Measurements from ENCODE around the gene CNIH1.
A peak's percentile ranks its signal among the peaks of the same experiment; 100 is the strongest.
"Not testable (repeated sequence)": the region's sequence is repeated elsewhere in the genome, so short reads cannot be mapped to it uniquely, and the experiment has no call there.

CNIH1 gene

DNA sequence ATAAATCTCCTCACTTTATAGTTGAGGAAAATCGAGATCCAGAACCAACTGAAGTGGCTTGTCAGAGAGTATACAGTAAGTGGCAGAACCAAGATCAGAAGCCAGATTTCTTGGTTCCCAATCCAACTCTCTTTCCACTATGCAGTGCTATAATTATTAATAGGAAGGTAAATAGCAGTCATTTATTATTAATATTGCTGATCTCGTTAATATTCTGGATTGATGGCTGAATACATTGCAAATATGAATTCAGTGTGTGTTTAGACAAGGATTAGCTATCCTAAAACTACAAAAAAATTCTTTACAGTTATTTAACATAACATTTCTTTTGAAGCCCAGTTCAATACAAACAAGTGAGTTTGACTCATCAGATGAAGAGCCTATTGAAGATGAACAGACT, 41.6 kb downstream of the CNIH1 start:
- no peak for TF ChIP-seq JUND (IDR thresholded peaks at IDR 0.05; ENCODE audit: low read depth)
- DNase-seq (ENCODE audit: low read depth in 1 of 2, low spot score in 1 of 2): no peak
- in situ Hi-C loops (cut with HindIII; ENCODE audit: low pct_unique_long_range_greater_than_20kb, low sequenced_read_pairs): no loop called here

DNA sequence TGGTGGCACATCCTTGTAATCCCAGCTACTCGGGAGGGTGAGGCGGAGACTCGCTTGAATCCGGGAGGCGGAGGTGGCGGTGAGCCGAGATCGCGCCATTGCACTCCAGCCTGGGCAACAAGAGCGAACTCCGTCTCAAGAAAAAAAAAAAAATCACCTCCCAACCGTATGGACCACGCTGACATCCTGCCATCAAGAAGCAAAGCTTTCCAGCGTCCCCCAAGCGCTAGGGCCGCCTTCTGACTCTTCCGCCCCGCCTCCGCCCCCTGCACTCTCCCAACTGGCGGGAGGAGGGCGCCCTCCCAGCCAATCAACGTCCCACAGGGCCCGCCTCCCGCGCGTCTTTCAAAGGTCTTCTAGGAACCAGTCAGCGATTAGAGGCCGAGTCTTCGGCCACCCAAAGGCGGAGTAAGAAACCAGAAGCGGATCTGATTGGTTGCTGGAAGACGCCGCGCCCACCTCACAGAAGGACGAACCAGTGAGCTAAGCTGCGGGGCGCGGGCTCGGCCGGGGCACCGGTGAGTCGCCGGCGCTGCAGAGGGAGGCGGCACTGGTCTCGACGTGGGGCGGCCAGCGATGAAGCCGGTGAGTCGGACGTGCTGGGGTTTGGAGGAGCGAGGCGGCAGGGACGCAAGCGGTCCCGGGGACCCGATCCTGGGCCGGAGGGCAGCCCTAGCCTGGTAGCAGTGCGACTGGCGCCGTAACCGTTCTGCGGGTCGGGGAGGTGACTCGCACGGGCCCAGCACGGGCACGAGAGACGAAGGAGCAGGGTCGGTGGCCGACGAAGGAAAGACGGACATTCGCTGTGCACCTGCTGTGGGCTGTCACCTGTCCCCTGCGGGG, 44.5 kb downstream of the CNIH1 start, which contains the start of gene CDKN3:
TSS of gene CDKN3 (plus strand) at position 515 of the 843 bp plus-strand sequence. CDS start at position 577, 62 bp downstream.
- in situ Hi-C loops (cut with HindIII; ENCODE audit: low pct_unique_long_range_greater_than_20kb, low sequenced_read_pairs): no loop called here
- no peak for TF ChIP-seq JUND (IDR thresholded peaks at IDR 0.05; ENCODE audit: low read depth)
- DNase-seq (ENCODE audit: low read depth in 1 of 2, low spot score in 1 of 2): peak; percentile 99 to 100

DNA sequence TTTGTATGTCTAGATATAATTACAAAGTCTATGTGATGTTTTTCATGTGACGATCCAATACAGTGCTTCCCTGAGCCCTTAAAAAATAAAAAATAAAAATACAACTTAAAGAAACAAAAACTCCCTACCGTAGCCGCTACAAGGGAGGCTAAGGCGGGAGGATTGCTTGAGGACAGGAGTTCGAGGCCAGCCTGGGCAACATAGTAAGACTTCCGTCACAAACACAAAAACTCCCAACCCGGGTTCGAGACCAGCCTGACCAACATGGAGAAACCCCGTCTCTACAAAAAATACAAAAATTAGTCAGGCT, 45.0 kb downstream of the CNIH1 start:
- TF ChIP-seq JUND (IDR thresholded peaks at IDR 0.05; ENCODE audit: low read depth): no peak
- no peak for DNase-seq (ENCODE audit: low read depth in 1 of 2, low spot score in 1 of 2)
- in situ Hi-C loops (cut with HindIII; ENCODE audit: low pct_unique_long_range_greater_than_20kb, low sequenced_read_pairs): no loop called here

DNA sequence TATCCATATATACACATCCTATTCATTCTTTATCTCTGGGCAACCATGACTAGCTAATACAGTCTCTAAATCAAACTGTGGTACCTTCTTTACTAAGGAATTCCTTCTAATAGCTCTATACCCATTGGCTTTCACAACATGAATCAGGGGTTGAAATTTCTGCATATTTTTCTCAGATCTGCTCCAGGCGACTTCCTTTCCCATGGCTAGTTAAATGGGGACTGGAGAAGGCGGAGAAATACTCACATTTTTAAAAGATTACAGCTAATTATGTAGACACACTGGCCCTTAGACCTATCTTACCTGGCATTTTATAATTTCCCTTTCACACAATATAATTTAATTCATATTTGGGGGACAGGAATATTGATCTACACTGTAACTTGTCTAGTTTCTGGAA, 45.5 kb downstream of the CNIH1 start:
- in situ Hi-C loops (cut with HindIII; ENCODE audit: low pct_unique_long_range_greater_than_20kb, low sequenced_read_pairs): no loop called here
- DNase-seq (ENCODE audit: low read depth in 1 of 2, low spot score in 1 of 2): no peak
- no peak for TF ChIP-seq JUND (IDR thresholded peaks at IDR 0.05; ENCODE audit: low read depth)

DNA sequence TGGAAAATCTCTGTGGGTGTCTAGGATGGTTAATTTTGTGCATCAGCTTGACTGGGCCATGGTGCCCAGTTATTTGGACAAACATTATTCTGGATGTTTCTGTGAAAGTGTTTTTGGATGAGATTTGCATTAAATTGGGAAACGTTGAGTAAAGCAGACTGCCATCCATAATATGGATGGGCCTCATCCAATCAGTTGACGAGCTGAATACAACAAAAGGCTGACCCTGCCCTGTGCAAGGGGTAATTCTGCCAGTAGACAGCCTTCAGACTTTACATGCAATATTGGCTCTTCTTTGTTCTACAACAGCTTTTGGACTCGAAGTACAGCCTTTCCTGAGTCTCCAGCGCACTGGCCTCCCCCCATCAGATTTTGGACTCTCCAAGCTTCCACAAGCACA, 45.9 kb downstream of the CNIH1 start:
- in situ Hi-C loops (cut with HindIII; ENCODE audit: low pct_unique_long_range_greater_than_20kb, low sequenced_read_pairs): no loop called here
- TF ChIP-seq JUND (IDR thresholded peaks at IDR 0.05; ENCODE audit: low read depth): no peak
- DNase-seq (ENCODE audit: low read depth in 1 of 2, low spot score in 1 of 2): no peak

DNA sequence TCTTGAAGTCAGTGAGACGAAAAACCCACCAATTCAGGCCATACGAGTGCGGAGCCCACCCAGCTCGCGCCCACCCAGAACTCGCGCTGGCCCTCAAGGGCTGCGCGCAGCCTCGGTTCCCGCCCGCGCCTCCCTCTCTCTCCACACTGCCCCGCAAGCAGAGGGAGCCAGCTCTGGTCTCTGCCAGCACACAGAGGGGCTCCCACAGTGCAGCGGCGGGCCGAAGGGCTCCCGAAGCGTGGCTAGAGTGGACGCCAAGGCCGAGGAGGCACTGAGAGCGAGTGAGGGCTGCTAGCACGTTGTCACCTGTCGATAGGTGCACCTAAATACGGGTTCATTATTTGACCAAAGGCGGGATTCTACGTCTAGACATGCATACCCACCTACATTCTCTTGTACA, 46.6 kb downstream of the CNIH1 start:
- no peak for TF ChIP-seq JUND (IDR thresholded peaks at IDR 0.05; ENCODE audit: low read depth)
- in situ Hi-C loops (cut with HindIII; ENCODE audit: low pct_unique_long_range_greater_than_20kb, low sequenced_read_pairs): no loop called here
- DNase-seq (ENCODE audit: low read depth in 1 of 2, low spot score in 1 of 2): no peak

DNA sequence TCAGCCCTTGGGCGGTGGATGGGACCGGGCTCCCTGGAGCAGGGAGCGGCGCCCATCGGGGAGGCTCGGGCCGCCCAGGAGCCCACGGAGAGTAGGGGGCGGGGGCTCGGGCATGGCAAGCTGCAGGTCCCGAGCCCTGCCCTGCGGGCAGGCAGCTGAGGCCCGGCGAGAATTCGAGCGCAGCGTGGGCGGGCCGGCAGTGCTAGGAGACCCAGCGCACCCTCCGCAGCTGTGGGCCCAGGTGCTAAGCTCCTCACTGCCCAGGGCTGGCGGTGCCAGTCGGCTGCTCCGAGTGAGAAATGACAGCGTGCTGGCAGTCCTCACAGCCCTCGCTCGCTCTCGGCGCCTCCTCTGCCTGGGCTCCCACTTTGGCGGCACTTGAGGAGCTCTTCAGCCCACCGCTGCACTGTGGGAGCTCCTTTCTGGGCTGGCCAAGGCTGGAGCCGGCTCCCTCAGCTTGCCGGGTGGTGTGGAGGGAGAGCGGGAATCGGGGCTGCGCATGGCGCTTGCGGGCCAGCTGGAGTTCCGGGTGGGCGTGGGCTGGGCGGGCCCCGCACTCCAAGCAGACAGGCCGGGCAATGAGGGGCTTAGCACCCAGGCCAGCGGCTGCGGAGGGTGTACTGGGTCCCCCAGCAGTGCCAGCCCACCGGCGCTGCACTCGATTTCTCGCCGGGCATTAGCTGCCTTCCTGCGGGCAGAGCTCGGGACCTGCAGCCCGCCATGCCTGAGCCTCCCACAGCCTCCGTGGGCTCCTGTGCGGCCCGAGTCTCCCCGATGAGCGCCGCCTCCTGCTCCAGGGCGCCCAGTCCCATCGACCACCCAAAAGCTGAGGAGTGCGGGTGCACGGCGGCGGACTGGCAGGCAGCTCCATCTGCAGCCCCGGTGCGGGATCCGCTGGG, 47.9 kb downstream of the CNIH1 start:
- DNase-seq (ENCODE audit: low read depth in 1 of 2, low spot score in 1 of 2); in situ Hi-C loops (cut with HindIII; ENCODE audit: low pct_unique_long_range_greater_than_20kb, low sequenced_read_pairs): not testable (repeated sequence)

DNA sequence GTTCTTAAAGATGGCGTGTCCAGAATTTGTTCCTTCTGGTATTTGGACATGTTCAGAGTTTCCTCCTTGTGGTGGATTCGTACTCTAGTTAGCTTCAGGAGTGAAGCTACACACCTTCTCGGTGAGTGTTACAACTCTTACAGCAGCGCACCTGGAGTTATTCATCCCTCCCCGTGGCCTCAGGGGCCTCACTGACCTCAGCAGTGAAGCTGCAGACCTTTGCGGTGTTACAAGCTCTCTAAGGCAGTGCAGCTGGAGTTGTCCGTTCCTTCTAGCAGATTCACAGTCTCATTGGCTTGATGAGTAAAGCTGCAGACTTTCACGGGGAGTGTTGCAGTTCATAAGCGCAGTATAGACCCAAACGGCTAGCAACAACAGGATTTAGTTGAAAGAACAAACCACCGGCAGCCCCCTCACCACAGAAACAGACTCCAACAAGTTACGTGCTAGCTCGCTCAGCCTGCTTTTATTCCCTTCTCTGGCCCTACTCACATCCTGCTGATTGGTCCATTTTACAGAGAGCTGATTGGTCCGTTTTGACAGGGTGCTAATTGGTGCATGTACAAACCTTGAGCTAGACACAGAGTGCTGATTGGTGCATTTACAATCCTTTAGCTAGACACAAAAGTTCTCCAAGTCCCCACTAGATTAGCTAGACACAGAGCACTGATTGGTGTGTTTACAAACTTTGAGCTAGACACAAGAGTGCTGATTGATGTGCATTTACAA, 48.9 kb downstream of the CNIH1 start:
- no peak for TF ChIP-seq JUND (IDR thresholded peaks at IDR 0.05; ENCODE audit: low read depth)
- in situ Hi-C loops (cut with HindIII; ENCODE audit: low pct_unique_long_range_greater_than_20kb, low sequenced_read_pairs): no loop called here
- no peak for DNase-seq (ENCODE audit: low read depth in 1 of 2, low spot score in 1 of 2)

DNA sequence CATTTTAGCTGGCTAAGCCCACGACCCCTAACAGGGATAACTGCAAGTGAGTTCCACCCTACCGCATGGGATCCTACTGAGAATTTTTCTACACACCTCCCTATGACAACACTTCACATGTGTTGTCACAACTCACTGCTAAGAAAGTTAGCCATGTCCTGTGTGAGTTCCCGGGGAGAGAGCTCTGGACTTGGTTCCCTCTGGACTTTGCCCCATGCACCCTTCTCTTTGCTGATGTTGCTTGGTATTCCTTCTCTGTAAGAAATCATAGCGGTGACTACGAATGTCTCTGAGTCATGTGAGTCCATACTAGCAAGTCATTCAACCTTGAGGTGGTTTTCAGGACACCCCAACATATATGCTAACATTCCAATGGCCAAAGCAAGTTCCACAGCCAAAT, 53.8 kb downstream of the CNIH1 start:
- in situ Hi-C loops (cut with HindIII; ENCODE audit: low pct_unique_long_range_greater_than_20kb, low sequenced_read_pairs): no loop called here
- TF ChIP-seq JUND (IDR thresholded peaks at IDR 0.05; ENCODE audit: low read depth): no peak

DNA sequence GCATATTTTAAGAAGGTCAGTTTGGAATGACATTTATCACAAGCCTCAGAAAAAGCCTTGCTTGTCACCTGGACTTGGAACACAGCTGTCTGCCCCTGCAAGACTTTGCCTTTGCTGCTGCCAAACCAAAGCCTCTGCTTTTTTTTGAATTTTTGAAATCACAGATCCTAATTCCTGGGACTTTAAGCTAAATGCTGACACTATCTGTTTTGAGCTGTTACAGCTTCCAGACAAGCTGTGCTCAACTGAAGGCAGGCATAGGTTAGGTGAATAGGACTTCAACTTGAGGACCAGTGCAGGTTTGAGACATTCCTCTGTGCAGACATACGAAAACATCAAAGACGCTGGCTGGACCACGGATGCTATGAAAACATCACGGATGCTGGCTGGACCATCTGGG, 55.6 kb downstream of the CNIH1 start:
- in situ Hi-C loops (cut with HindIII; ENCODE audit: low pct_unique_long_range_greater_than_20kb, low sequenced_read_pairs): no loop called here
- DNase-seq (ENCODE audit: low read depth in 1 of 2, low spot score in 1 of 2): no peak
- TF ChIP-seq JUND (IDR thresholded peaks at IDR 0.05; ENCODE audit: low read depth): no peak

More for the DNA sequence above, 53.8 kb downstream of the CNIH1 start:
- DNase-seq (ENCODE audit: low read depth in 1 of 2, low spot score in 1 of 2): no peak

DNA sequence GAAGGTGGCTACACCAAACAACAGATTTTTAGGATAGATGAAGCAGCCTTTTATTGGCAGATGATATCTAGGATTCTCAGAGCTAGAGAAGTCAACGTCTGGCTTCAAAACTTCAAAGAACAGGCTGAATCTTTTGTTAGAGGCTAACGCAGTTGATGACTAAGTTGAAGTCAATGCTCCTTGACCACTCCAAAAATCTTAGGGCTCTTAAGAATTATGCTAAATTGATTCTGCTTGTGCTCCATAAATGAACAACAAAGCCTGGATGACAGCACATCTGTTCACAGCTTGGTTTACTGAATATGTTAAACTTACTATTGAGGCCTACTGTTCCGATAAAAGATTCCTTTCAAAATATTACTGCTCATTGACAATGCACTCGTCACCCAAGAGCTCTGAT, 57.3 kb downstream of the CNIH1 start:
- no peak for DNase-seq (ENCODE audit: low read depth in 1 of 2, low spot score in 1 of 2)
- TF ChIP-seq JUND (IDR thresholded peaks at IDR 0.05; ENCODE audit: low read depth): no peak
- in situ Hi-C loops (cut with HindIII; ENCODE audit: low pct_unique_long_range_greater_than_20kb, low sequenced_read_pairs): no loop called here

DNA sequence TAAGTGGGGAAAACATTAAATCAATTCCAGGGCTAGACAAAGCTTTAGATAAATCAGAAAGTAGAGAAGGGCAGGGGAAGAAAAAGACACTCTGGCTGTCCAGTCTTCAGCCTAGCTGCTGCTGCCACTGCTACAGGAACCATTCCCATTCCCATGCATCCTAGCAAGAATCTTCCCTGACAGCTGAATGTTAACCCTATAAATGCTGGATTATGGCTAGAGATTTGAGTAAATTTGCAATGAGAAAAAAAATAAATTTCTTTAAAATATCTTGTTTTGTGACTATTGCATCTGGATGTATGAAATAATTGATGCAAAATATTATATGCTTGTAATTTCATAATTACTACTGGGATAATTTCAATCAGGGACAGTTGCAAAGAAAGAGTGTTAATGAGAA, 59.4 kb downstream of the CNIH1 start:
- no peak for TF ChIP-seq JUND (IDR thresholded peaks at IDR 0.05; ENCODE audit: low read depth)
- in situ Hi-C loops (cut with HindIII; ENCODE audit: low pct_unique_long_range_greater_than_20kb, low sequenced_read_pairs): no loop called here
- no peak for DNase-seq (ENCODE audit: low read depth in 1 of 2, low spot score in 1 of 2)

DNA sequence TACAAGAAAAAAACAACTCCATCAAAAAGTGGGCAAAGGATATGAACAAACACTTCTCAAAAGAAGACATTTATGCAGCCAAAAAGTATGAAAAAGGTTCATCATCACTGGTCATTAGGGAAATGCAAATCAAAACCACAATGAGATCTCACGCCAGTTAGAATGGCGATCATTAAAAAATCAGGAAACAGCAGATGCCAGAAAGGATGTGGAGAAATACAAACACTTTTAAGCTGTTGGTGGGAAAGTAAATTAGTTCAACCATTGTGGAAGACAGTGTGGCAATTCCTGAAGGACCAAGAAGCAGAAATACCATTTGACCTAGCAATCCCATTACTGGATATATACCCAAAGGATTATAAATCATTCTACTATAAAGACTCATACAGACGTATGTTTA, 60.6 kb downstream of the CNIH1 start:
- not testable (repeated sequence) for DNase-seq (ENCODE audit: low read depth in 1 of 2, low spot score in 1 of 2)

DNA sequence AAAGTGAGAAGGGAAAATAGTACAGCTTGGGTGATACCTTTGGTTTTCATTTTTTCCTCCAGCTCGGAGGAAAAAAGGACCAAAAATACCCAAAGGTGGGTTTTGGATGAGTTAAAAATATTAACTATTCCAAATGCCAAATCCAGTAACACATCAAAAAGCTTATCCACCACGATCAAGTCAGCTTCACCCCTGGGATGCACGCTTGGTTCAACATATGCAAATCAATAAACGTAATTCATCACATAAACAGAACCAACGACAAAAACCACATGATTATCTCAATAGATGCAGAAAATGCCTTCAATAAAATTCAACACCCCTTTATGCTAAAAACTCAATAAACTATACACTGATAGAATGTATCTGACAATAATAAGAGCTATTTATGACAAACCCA, 62.3 kb downstream of the CNIH1 start:
- DNase-seq (ENCODE audit: low read depth in 1 of 2, low spot score in 1 of 2); in situ Hi-C loops (cut with HindIII; ENCODE audit: low pct_unique_long_range_greater_than_20kb, low sequenced_read_pairs): not testable (repeated sequence)

More for the DNA sequence above, 60.6 kb downstream of the CNIH1 start:
- in situ Hi-C loops (cut with HindIII; ENCODE audit: low pct_unique_long_range_greater_than_20kb, low sequenced_read_pairs): not testable (repeated sequence)
